Trophoblast cell (in vitro differentiated cells and primary cell): Measurements from ENCODE around the gene CCKAR.

Source experiments
- DNase-seq, 2 donors: peaks; one replicate each; pipeline ENCODE4 v3.0.0-alpha.2; 2016
- H2AFZ ChIP-seq: 2 replicates; pipeline ENCODE4 v1.6.1; 2013; ENCODE audit warnings: low read length, moderate library complexity, mild to moderate bottlenecking; ENCODE audit not compliant: insufficient read depth, poor library complexity
- H2AK5ac ChIP-seq: 2 replicates; pipeline ENCODE4 v1.6.1; 2013; ENCODE audit warnings: mild to moderate bottlenecking, low read length
- H2BK120ac ChIP-seq: 2 replicates; pipeline ENCODE4 v1.6.1; 2013; ENCODE audit warnings: low read length, mild to moderate bottlenecking, moderate library complexity; ENCODE audit not compliant: insufficient read depth, poor library complexity
- H2BK12ac ChIP-seq: 2 replicates; pipeline ENCODE4 v1.6.1; 2013; ENCODE audit warnings: mild to moderate bottlenecking, low read length, moderate library complexity
- H2BK5ac ChIP-seq: 2 replicates; pipeline ENCODE4 v1.6.1; 2013; ENCODE audit warnings: low read length, low read depth, moderate library complexity, mild to moderate bottlenecking; ENCODE audit not compliant: poor library complexity
- H3K14ac ChIP-seq: 2 replicates; pipeline ENCODE4 v1.6.1; 2013; ENCODE audit warnings: mild to moderate bottlenecking, low read length
- H3K18ac ChIP-seq: 2 replicates; pipeline ENCODE4 v1.6.1; 2013; ENCODE audit warnings: mild to moderate bottlenecking, low read length
- H3K23ac ChIP-seq: 2 replicates; pipeline ENCODE4 v1.6.1; 2013; ENCODE audit warnings: low read length
- H3K27ac ChIP-seq: 2 replicates; pipeline ENCODE4 v1.5.1; 2013; ENCODE audit warnings: low read depth, mild to moderate bottlenecking, inconsistent platforms, low read length, moderate library complexity
- H3K27me3 ChIP-seq: 2 replicates; pipeline ENCODE4 v1.6.1; 2013; ENCODE audit warnings: inconsistent platforms, mild to moderate bottlenecking, low read length, moderate library complexity; ENCODE audit not compliant: insufficient read depth
- H3K36me3 ChIP-seq, 2 experiments: 1 replicate in 1 of 2; 2 replicates in 1 of 2; pipeline ENCODE4 v1.6.1; 2013; ENCODE audit warnings: low read length in 2 of 2, mild to moderate bottlenecking in 2 of 2, moderate library complexity in 1 of 2; ENCODE audit not compliant: insufficient read depth in 2 of 2, control insufficient read depth in 1 of 2
- H3K4ac ChIP-seq: 2 replicates; pipeline ENCODE4 v1.6.1; 2013; ENCODE audit warnings: low read depth, mild to moderate bottlenecking, low read length, moderate library complexity
- H3K4me1 ChIP-seq, 2 experiments: 1 replicate in 1 of 2; 2 replicates in 1 of 2; pipeline ENCODE4 v1.6.1; 2013; ENCODE audit warnings: low read length in 2 of 2, mild to moderate bottlenecking in 2 of 2, moderate library complexity in 1 of 2; ENCODE audit not compliant: insufficient read depth in 2 of 2, control insufficient read depth in 1 of 2
- H3K4me2 ChIP-seq: 2 replicates; pipeline ENCODE4 v1.6.1; 2013; ENCODE audit warnings: inconsistent platforms, mild to moderate bottlenecking, low read length, moderate library complexity
- H3K4me3 ChIP-seq: 2 replicates; pipeline ENCODE4 v1.5.1; 2013; ENCODE audit warnings: mild to moderate bottlenecking, low read depth, low read length, inconsistent platforms
- H3K79me1 ChIP-seq: one replicate; pipeline ENCODE4 v1.6.1; 2013; ENCODE audit warnings: low read length
- H3K79me2 ChIP-seq: 2 replicates; pipeline ENCODE4 v1.6.1; 2013; ENCODE audit warnings: low read length, mild to moderate bottlenecking; ENCODE audit not compliant: control insufficient read depth, insufficient read depth, poor library complexity
- H3K9ac ChIP-seq: 2 replicates; pipeline ENCODE4 v1.6.1; 2013; ENCODE audit warnings: mild to moderate bottlenecking, low read length
- H3K9me3 ChIP-seq: 2 replicates; pipeline ENCODE4 v1.6.1; 2013; ENCODE audit warnings: low read depth, mild to moderate bottlenecking, control low read depth, inconsistent platforms, low read length; ENCODE audit not compliant: insufficient read depth
- H4K12ac ChIP-seq: 2 replicates; pipeline ENCODE4 v1.6.1; 2013; ENCODE audit warnings: low read depth, mild to moderate bottlenecking, low read length, moderate library complexity
- H4K8ac ChIP-seq: 2 replicates; pipeline ENCODE4 v1.6.1; 2013; ENCODE audit warnings: low read depth, mild to moderate bottlenecking, low read length, moderate library complexity
- H4K91ac ChIP-seq: one replicate; pipeline ENCODE4 v1.6.1; 2013; ENCODE audit warnings: low read depth, mild to moderate bottlenecking, low read length, moderate library complexity
- WGBS: extraction: QIAGEN DNeasy Blood & Tissue Kit; methylation state at CpG from one replicate; pipeline ENCODE4 v1.1.7; 2013; ENCODE audit warnings: missing lambda C conversion rate; ENCODE audit not compliant: insufficient read length, insufficient coverage; ENCODE audit errors: extremely low coverage; 5-methylcytosine and 5-hydroxymethylcytosine counted together

CCKAR gene

GRCh38 chr4:26459054-26459755 is 31.1 kb downstream of the CCKAR start:
- Histone ChIP-seq H3K27me3 (no peaks in the 10 kb centered on the region), H2BK120ac (no peak overlapping the region), H3K79me1 (no peaks in the 10 kb centered on the region), H2AFZ (no peak overlapping the region), H2BK5ac (no peak overlapping the region), H3K9me3 (peaks cover 2% of the 10 kb centered on the region), H3K4me1 (no peaks in the 10 kb centered on the region), H4K8ac (no peak overlapping the region), H3K27ac (no peak overlapping the region), H2AK5ac (no peak overlapping the region), H3K14ac (no peak overlapping the region), H3K4me2 (no peak overlapping the region), H3K79me2 (no peaks in the 10 kb centered on the region), H2BK12ac (no peak overlapping the region), H4K91ac (no peak overlapping the region), H3K4ac (no peak overlapping the region), H4K12ac (no peak overlapping the region), H3K9ac (no peak overlapping the region), H3K36me3 (no peaks in the 10 kb centered on the region), H3K4me3 (no peak overlapping the region), H3K23ac (no peak overlapping the region), H3K18ac (no peak overlapping the region)
- no CpG with 5 or more reads among the region's 19 CpGs for WGBS
- DNase-seq, result peak in 1 of 2 donors; percentile 69

- DNase-seq, result no peak
- Histone ChIP-seq H3K79me1 (no peaks in the 10 kb centered on the region), H2AK5ac (no peak overlapping the region), H3K14ac (no peak overlapping the region), H4K12ac (no peak overlapping the region), H3K4ac (no peak overlapping the region), H3K9me3 (peaks cover 4% of the 10 kb centered on the region), H2BK12ac (no peak overlapping the region), H3K4me3 (no peak overlapping the region), H3K36me3 (no peaks in the 10 kb centered on the region), H2BK120ac (no peak overlapping the region), H3K27ac (no peak overlapping the region), H3K18ac (no peak overlapping the region), H4K8ac (no peak overlapping the region), H3K79me2 (no peaks in the 10 kb centered on the region), H2BK5ac (no peak overlapping the region), H3K9ac (no peak overlapping the region), H3K4me2 (no peak overlapping the region), H3K23ac (no peak overlapping the region), H3K4me1 (no peaks in the 10 kb centered on the region), H2AFZ (no peak overlapping the region), H3K27me3 (no peaks in the 10 kb centered on the region), H4K91ac (no peak overlapping the region)
- WGBS, result no CpG with 5 or more reads among the region's 7 CpGs
These were observed 32.1 kb downstream of the CCKAR start for GRCh38 chr4:26458157-26458561.

DNA sequence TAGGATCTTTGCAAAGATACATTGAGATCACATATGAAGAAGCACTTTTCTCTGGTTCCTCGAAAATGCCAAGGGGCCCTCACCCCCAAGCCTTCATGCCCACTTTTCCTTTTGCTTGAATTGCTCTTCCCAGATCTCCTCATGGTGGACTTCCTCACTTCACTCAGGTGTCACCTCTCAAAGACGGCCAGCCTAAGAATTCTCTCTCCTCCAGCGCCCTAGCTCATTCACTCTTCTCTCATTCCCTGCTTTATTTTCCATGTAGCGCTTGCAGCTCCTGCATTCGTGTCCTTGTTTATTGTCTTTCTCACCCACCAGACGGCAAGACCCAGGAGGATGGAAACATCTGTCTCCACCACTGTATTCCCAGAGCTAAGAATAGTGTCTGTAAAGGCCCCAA is 32.9 kb downstream of the CCKAR start:
- WGBS, result no CpG with 5 or more reads among the region's 6 CpGs
- Histone ChIP-seq H3K14ac (no peak overlapping the region), H4K8ac (no peak overlapping the region), H4K12ac (no peak overlapping the region), H3K9me3 (peaks cover 4% of the 10 kb centered on the region), H3K23ac (no peak overlapping the region), H3K36me3 (no peaks in the 10 kb centered on the region), H3K4ac (no peak overlapping the region), H4K91ac (no peak overlapping the region), H3K27me3 (no peaks in the 10 kb centered on the region), H3K9ac (no peak overlapping the region), H2BK12ac (no peak overlapping the region), H2AK5ac (no peak overlapping the region), H2BK120ac (no peak overlapping the region), H3K4me2 (no peak overlapping the region), H3K18ac (no peak overlapping the region), H2AFZ (no peak overlapping the region), H2BK5ac (no peak overlapping the region), H3K4me1 (no peaks in the 10 kb centered on the region), H3K27ac (no peak overlapping the region), H3K4me3 (no peak overlapping the region), H3K79me2 (no peaks in the 10 kb centered on the region), H3K79me1 (no peaks in the 10 kb centered on the region)
- DNase-seq, result no peak

DNA sequence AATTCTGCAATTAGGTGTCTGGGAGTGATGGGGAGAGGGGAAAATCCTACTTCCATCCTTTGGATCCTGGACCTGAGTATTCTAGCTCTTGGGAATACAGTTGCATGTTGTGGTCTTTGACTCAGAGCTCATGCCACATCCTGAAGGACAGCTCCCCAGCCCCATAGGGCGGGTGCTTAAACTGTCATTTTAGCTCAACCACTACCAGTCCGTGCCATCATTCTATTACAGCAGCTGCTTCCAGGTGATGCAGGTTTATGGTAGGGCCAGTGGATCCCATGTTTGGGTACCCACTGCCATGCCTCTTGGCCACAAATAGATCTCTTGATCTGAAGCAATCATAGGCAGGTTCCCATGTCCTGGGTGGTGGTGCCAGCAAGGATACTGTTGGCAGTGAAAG is 34.7 kb downstream of the CCKAR start:
- Histone ChIP-seq H3K4me1 (no peaks in the 10 kb centered on the region), H4K12ac (no peak overlapping the region), H2BK12ac (no peak overlapping the region), H2BK120ac (no peak overlapping the region), H4K91ac (no peak overlapping the region), H3K27ac (no peak overlapping the region), H3K18ac (no peak overlapping the region), H4K8ac (no peak overlapping the region), H3K79me2 (no peaks in the 10 kb centered on the region), H3K79me1 (no peaks in the 10 kb centered on the region), H2AK5ac (no peak overlapping the region), H2BK5ac (no peak overlapping the region), H3K9ac (no peak overlapping the region), H3K4me2 (no peak overlapping the region), H3K36me3 (no peaks in the 10 kb centered on the region), H3K9me3 (peaks cover 4% of the 10 kb centered on the region), H3K27me3 (no peaks in the 10 kb centered on the region), H2AFZ (no peak overlapping the region), H3K4ac (no peak overlapping the region), H3K4me3 (no peak overlapping the region), H3K14ac (no peak overlapping the region), H3K23ac (no peak overlapping the region)
- no peak for DNase-seq
- no CpG with 5 or more reads among the region's 2 CpGs for WGBS
